ENCODE results near the gene ACTA1.
"Not testable (repeated sequence)": the region's sequence is repeated elsewhere in the genome, so short reads cannot be mapped to it uniquely, and the experiment has no call there.

Gene ACTA1

DNA sequence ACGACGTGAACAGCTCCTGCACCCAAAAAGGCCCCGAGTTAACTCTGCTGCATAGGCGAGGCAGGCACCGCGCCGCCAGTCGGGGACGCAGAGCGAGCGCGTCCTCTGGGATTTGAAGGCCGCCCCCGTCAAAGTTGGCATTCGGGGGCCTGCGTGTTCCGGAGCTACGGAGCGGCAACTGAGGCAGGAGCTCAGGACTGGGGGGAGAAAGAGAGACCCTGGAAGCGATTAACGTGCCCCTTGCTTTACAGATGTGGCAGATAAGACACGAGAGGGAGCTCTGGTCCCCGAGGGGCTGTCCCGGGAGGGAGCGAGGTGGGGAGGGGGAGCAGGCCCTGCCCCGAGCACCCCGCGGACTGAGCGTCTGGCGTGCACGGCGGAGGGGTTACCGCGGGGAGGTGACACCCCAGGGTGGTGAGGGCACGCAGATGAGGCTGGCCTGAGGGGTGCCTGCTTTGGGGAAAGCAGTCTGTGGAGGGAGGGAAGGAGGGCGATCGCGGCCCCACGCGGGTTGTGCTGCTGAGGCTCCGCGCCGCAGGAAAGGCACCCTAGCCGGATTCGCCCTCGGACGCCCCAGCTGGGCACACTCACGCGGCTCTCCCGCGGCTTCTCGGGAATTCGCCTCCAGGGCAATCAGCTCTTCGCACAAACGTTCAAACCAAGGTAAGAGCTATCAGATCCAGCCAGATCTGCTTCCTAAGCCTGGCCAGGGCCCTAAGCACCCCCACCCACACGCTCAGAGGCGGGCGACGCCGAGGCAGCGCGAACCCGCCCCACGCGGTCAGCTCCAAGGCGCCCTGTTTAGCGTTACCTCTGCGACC is 26.5 kb downstream of the ACTA1 start:
- DNase-seq = no peak

DNA sequence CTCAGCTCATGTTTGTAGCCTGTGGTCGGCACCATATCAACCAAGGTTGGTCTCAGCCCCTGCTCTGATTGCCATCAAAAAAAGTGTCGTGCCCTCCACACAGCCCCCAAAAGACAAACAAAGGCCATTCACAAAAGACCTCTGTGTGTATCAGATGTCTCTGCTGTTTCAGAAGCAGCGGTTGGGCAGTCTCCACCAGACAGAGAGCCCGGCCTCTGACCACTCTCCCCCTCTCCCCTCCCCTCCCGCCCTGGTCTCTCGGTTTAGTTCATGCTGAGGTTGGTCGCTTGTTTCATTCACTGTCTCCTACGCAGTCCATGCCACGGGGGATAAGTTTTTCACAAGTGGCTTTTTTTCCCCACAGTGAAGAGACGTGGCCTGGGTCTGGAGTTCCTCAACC is 27.1 kb downstream of the ACTA1 start:
- DNase-seq = no peak

DNA sequence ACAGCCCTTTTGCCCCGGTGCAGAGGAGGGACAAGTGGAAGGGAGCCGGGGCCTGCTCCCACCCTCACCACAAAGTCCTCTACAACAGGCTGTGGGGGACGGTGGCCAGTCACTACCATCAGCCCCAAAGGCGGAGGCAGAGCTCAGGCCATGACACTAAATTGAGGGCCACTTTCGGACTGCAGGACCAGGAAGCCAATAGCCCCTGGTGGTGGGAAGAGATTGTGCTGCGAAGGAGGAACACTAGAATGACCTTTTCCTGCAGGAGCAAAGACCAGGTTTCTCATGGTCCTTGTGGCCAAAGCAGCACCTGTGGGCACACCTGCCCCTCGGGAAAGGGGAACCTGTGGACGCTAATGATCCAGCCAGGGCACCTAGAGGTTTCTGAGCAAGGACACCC is 30.3 kb downstream of the ACTA1 start:
- DNase-seq = no peak

DNA sequence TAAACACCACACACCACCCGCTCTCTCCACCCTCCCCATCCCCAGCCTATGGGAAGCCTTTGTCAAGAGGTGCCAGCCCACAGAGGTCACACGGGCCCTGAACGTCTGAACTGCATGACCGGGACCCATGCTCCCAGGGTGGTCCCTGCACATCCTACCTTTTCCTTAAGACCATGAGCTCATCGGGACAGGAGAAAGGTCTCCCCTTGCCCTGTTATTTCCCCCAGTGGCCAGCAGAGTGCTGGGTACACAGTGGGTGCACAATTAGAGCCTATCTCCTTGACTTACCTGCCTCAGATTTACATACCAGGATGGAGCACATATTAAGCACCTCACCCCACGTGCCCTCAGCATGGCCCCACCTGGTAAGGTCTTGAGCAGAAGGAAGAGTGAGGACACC is 30.9 kb downstream of the ACTA1 start:
- DNase-seq = no peak

DNA sequence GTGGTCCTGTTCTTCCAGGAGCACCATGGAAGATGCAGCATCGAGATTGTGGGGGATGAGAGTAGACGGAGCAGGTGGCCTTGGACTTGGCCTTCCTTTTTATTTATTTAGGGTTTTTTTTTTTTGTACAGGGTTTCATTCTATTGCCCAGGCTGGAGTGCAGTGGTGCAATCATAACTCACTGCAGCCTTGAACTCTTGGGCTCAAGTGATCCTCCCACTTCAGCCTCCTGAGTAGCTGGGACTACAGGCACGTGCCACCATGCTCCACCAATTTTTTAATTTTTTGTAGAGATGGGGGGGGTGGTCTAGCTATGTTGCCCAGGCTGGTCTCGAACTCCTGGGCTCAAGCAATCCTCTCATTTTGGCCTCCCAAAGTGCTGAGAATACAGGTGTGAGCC is 31.6 kb downstream of the ACTA1 start:
- DNase-seq = not testable (repeated sequence)

DNA sequence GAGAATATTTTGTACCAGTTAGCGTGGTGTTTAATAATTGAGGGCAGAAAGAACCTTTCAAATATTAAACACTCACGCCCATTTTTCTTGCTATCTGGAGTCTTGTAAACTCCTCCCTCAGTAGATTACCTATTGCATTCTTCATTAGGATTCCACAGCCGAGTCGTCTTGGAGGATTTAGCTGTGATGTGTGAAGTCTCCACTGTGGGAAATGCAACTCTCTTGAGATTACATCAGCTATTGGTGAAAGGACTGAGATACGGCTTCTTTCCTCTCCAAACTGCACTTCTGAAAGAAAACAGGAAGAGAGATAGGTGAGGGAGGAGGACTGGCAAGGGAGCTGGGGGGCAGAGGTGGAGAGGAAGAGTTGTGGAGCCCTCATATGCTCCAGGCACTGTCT is 36.1 kb downstream of the ACTA1 start:
- no peak for DNase-seq

DNA sequence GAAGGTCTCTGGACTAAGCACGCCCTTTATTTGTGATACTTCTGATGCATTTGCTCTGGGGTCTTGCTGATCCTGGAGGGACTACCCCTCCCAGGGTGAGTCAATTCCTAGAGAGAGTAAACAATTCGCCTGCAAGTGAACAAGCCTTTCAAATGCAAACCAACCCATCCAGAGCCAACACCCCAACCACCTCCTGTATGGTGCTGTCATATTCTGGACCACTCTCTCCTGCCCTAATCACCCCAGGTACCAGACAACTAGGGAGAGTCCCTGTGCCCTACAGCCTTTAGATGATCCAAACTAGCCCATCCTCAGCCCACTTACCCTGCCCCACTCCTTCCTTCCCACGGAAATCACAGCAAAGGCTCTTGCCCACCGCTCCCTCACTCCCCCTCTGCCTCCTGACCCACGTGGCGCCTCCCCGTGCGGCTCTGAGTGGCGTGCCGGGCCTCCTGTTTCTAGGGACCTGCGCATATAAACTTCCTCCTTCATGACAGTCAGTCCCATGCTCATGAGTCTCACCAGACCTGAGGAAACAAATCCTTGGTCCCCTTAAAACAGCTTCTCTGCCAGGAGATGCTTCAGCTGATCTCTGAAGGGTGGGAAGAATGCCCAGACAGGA is 37.2 kb downstream of the ACTA1 start:
- DNase-seq = no peak

DNA sequence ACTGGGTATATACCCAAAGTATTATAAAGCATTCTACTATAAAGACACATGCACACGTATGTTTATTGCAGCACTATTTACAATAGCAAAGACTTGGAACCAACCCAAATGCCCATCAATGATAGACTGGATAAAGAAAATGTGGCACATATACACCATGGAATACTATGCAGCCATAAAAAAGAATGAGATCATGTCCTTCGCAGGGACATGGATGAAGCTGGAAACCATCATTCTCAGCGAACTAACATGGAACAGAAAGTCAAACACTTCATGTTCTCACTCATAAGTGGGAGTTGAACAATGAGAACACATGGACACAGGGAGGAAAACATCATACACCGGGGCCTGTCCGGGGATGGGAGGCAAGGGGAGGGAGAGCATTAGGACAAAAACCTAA is 39.4 kb downstream of the ACTA1 start:
- not testable (repeated sequence) for DNase-seq

DNA sequence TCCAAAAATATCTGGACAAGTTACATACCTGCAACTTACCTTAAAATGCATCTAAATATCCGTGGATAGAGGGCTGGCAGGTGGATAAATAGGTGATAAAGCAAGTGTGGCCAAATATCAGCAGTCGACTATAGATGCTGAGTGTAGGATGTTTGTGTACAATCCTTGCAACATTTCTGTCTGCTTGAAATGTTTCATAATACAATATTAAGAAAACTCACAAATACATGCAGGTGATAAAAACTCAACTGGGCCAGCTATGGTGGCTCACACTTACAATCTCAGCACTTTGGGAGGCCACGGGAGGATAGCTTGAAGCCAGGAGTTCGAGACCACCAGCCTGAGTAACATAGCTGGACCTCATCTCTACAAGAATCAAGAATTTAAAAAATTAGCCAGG is 41.0 kb downstream of the ACTA1 start:
- no peak for DNase-seq

DNA sequence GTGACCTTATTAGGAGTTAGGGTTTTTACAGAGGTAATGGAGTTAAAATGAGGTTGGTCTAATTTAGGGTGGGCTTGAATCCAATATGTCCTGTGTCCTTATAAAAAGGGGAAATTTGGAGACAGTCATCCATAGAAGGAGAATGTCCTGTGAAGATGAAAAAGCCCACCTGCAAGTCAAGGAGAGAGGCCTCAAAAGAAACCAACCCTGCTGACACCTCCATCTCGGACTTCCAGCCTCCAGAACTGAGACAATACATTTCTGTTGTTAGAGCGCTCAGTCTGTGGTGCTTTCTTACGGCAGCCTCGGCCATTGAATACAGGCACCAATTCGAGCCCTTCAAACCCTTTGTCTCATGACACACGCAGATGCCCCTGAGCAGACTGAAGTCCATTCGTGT is 43.8 kb downstream of the ACTA1 start:
- no peak for DNase-seq

DNA sequence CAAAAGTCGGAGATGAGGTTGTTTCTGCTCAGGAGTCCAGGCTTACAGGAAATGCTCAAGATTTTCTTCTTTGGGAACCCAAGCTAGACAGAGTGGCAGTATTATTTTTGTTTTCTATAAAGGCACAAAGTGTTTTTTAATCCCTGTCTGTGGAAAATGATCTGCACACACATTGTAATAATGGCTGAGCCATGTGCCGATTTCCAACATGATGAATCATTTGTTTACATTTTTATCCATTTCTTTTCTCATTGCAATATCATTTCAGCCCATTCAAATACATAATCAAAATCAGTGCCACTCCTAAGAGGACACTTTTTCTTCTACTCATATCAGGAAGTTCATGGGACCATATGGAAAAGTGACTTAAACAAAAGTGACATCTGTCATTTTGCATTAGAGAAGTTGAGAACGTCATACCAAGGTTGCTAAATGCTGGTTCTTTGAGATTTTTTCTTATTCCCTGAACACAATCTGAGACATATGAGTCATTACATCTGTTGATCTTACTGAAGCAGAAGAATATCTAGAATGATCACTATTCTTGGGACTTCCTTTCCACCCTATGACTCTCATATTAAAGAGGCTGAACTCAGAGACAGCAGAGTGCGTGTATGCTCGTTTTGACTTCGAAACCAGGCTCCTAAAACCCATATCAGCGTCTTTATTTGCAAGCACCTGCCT is 44.9 kb downstream of the ACTA1 start:
- DNase-seq = no peak

DNA sequence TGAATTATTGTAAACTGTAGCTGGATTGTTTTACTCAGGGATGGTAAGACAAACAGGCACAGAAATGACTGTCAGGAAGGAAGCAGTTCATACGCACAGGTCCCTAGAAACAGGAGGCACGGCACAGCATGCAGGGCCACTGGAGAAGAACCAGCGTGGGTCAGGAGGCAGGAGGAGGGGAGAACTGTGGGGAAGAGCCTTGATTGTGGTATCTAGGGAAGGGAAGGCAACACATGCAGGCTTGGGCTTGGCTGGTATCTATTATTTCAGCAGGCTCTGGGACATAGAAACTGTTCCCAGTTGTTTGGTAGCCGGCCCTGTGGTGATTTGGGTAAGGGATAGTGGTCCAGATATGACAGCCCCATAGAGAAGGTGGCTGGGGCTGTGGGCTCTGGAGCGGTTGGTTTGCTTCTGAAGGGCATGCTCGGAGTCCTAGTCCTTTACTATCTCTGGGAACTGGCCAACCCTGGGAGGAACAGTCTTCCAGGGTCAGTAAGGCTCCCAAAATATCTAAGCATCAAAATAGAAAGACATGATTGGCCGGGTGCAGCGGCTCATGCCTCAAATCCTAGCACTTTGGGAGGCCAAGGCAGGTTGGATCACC is 47.9 kb downstream of the ACTA1 start:
- no peak for DNase-seq

DNA sequence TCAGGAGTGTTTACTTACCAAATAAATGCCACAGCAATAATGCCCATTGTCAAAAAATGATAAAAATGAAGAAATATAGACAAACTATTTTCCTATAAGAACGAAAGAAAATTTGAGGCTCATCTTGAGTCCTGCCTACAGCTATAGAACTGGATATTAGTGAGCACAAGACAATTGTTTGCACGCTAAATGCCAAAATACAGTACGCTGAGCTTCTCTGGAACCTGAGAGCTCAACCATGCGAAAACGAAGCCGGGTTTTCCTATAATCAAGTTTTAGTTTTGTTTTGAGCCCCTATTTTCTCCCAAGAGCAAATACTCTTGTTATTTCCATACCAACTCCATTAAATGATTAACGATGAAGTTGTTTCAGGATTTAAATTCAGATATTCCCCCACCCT is 49.1 kb downstream of the ACTA1 start:
- no peak for DNase-seq

DNA sequence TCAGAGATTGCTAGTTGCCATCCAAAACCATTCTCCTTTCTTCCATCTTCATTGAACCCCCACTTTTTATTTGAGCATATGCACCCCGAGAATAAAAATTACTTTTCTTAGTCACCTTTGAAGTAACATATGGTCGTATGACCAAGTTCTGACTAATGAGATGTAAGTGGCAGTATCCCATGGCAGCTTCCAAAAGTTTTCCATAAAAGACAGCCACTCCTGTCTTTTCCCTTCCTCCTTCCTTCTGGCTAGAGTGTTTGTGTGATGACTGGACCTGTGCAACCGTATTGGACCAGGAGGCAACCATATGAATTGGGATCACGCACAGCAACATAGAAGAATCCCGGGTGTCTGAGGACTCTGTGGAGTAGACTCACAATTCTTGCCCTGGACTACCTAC is 49.9 kb downstream of the ACTA1 start:
- DNase-seq = no peak

DNA sequence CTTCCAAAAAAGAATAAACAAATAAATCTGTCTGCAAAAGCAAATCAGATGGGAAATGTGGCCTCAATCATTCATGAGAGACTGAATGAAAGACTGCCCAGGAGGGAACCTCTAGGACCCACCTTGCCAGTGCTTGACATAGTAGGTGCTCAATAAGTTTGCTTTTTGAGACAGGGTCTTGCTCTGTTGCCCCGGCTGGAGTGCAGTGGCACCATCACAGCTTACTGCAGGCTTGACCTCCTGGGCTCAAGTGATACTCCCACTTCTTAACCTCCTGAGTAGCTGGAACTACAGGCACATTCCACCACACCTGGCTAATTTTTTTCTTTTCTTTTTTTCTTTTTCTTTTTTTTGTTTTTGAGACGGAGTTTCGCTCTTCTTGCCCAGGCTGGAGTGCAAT is 50.7 kb downstream of the ACTA1 start:
- no peak for DNase-seq

Measured in AML-193 (cell line).